Endothelial cell of umbilical vein (primary cell): ENCODE results near the gene SHISA6. TPM values are rescaled to one million over a fixed set of nuclear protein-coding genes. Genes with fewer than 3 reads are reported as not detected.

Experiments used
- Bru-seq: library from RNA; stranded (reverse); fragments of 400-500 nt; gene quantifications from one replicate; lab custom pipeline; 2021; lab: Mats Ljungman, UMichigan
- BruChase-seq, 2 experiments: library from RNA; stranded (reverse); fragments of 400-500 nt; gene quantifications; one replicate each; lab custom pipeline; 2021; lab: Mats Ljungman, UMichigan
- BruUV-seq: library from RNA; stranded (reverse); fragments of 400-500 nt; replicated peaks from 2 replicates; lab custom pipeline; 2021; lab: Mats Ljungman, UMichigan
- CTCF ChIA-PET: fragments of 300-600, 350-600 bp; sonication (Branson Sonifier 250); formaldehyde crosslinking; loops from one replicate; lab custom pipeline; 2021; ENCODE audit warnings: antibody characterized with exemption, inconsistent platforms; lab: Charles Lee
- POLR2A ChIA-PET: fragments of 300-600, 350-600 bp; sonication (Branson Sonifier 250); formaldehyde crosslinking; loops from one replicate; lab custom pipeline; 2021; ENCODE audit warnings: antibody characterized with exemption, inconsistent platforms; lab: Charles Lee
- DNase-seq: peaks from one replicate; pipeline ENCODE4 v3.0.0-alpha.2; 2011; ENCODE audit warnings: low read depth, low spot score
- FAIRE-seq: peaks from 2 replicates; lab custom pipeline; 2011; peaks lifted over from hg19 to GRCh38; lab: Jason Lieb, UNC
- H2AFZ ChIP-seq: 2 replicates; pipeline ENCODE4 v1.6.0; 2012; ENCODE audit warnings: low read depth, low read length, control low read depth, inconsistent platforms
- H3K27ac ChIP-seq: 2 replicates; pipeline ENCODE4 v1.5.1; 2011; ENCODE audit warnings: low read depth, mild to moderate bottlenecking, control low read depth, low read length, moderate library complexity; ENCODE audit not compliant: insufficient read depth
- H3K27me3 ChIP-seq, 2 experiments: 2 replicates each; pipeline versions ENCODE4 v1.6.0 to v1.6.1; 2011; ENCODE audit warnings: low read length in 2 of 2, mixed read lengths in 1 of 2; ENCODE audit not compliant: control insufficient read depth in 2 of 2, insufficient read depth in 2 of 2
- H3K36me3 ChIP-seq, 2 experiments: 2 replicates in 1 of 2; 3 replicates in 1 of 2; pipeline ENCODE4 v1.5.1; 2011; ENCODE audit warnings: low read length in 2 of 2, mild to moderate bottlenecking in 1 of 2, moderate library complexity in 1 of 2; ENCODE audit not compliant: control insufficient read depth in 2 of 2, insufficient read depth in 2 of 2; ENCODE audit errors: extremely low read depth in 1 of 2
- H3K4me1 ChIP-seq: 3 replicates; pipeline ENCODE4 v1.5.1; 2011; ENCODE audit warnings: mild to moderate bottlenecking, low read length; ENCODE audit not compliant: control insufficient read depth, insufficient read depth; ENCODE audit errors: extremely low read depth
- H3K4me2 ChIP-seq: 2 replicates; pipeline ENCODE4 v1.6.1; 2011; ENCODE audit warnings: low read length, control low read depth, mixed read lengths; ENCODE audit not compliant: insufficient read depth
- H3K4me3 ChIP-seq, 3 experiments: fragments of 200-600 bp in 1 of 3; sonication (generic), shearing (Covaris generic) in 1 of 3; replicated peaks in 1 of 3; 2 replicates each; pipeline ENCODE4 v1.5.1; 2011 to 2016; ENCODE audit warnings: control low read depth in 3 of 3, low read length in 3 of 3, mild to moderate bottlenecking in 2 of 3, inconsistent platforms in 1 of 3, low read depth in 1 of 3, moderate library complexity in 1 of 3; ENCODE audit not compliant: insufficient read depth in 1 of 3
- H3K79me2 ChIP-seq: 2 replicates; pipeline ENCODE4 v1.6.0; 2012; ENCODE audit warnings: low read length, inconsistent platforms; ENCODE audit not compliant: control insufficient read depth, insufficient read depth
- H3K9ac ChIP-seq: replicated peaks from 2 replicates; pipeline ENCODE3; 2011; ENCODE audit warnings: low read length, control low read depth; ENCODE audit not compliant: insufficient read depth; ENCODE audit errors: extremely low read depth
- H3K9me1 ChIP-seq: replicated peaks from 3 replicates; pipeline ENCODE4 v1.6.0; 2011; ENCODE audit warnings: mild to moderate bottlenecking, low read length; ENCODE audit not compliant: control insufficient read depth, insufficient read depth; ENCODE audit errors: extremely low read depth
- H3K9me3 ChIP-seq: replicated peaks from 2 replicates; pipeline ENCODE4 v1.5.1; 2012; ENCODE audit warnings: low read length, inconsistent platforms; ENCODE audit not compliant: control insufficient read depth, insufficient read depth
- H4K20me1 ChIP-seq: replicated peaks from 2 replicates; pipeline ENCODE3; 2011; ENCODE audit warnings: mild to moderate bottlenecking, low read length; ENCODE audit not compliant: control insufficient read depth, insufficient read depth; ENCODE audit errors: extremely low read depth
- CTCF ChIP-seq, 2 donors: IDR thresholded peaks; 1 replicate in 1 of 2; 2 replicates in 1 of 2; pipeline ENCODE4 v1.5.1; 2011; ENCODE audit warnings: low read length in 2 of 2, mild to moderate bottlenecking in 2 of 2, moderate library complexity in 2 of 2, control low read depth in 1 of 2, inconsistent platforms in 1 of 2, low read depth in 1 of 2; ENCODE audit not compliant: insufficient read depth in 1 of 2; ENCODE audit errors: extremely low read depth in 1 of 2
- EZH2 ChIP-seq: IDR thresholded peaks from 2 replicates; pipeline ENCODE4 v1.6.1; 2012; ENCODE audit warnings: borderline replicate concordance, low read depth, mild to moderate bottlenecking, moderate library complexity, low read length, inconsistent platforms; ENCODE audit not compliant: severe bottlenecking
- FOS ChIP-seq: IDR thresholded peaks from 2 replicates; pipeline ENCODE4 v1.6.1; 2011; ENCODE audit warnings: mild to moderate bottlenecking, low read length, moderate library complexity, borderline replicate concordance; ENCODE audit not compliant: insufficient read depth
- GATA2 ChIP-seq: IDR thresholded peaks from 2 replicates; pipeline ENCODE4 v1.7.0; 2011; ENCODE audit warnings: low read depth, mild to moderate bottlenecking, moderate library complexity, mixed read lengths, low read length; ENCODE audit not compliant: insufficient read length, insufficient read depth
- JUN ChIP-seq: IDR thresholded peaks from 2 replicates; pipeline ENCODE4 v1.6.1; 2011; ENCODE audit warnings: borderline replicate concordance, low read depth; ENCODE audit not compliant: insufficient read length, insufficient read depth
- MAX ChIP-seq: IDR thresholded peaks from 2 replicates; pipeline ENCODE4 v1.6.1; 2011; ENCODE audit not compliant: insufficient read depth, insufficient read length
- MYC ChIP-seq: IDR thresholded peaks from one replicate; pipeline ENCODE4 v1.6.1; 2011; ENCODE audit warnings: mild to moderate bottlenecking, low read depth, low read length
- POLR2A ChIP-seq: IDR thresholded peaks from 2 replicates; pipeline ENCODE4 v1.6.1; 2012; ENCODE audit warnings: low read depth, mild to moderate bottlenecking, control low read depth, low read length
- POLR2AphosphoS5 ChIP-seq: IDR thresholded peaks from 2 replicates; pipeline ENCODE4 v1.6.1; 2012; ENCODE audit warnings: low read depth, mild to moderate bottlenecking, control low read depth, low read length, moderate library complexity; ENCODE audit not compliant: insufficient read depth
- dilution Hi-C: fragments of 300-500 bp; cut with MboI; formaldehyde crosslinking; loops from one replicate; pipeline ENCODE4 v1.15.0; 2019; ENCODE audit warnings: low sequenced_read_pairs; ENCODE audit not compliant: extremely low pct_ligation_motif_present
- intact Hi-C: fragments of 100-400 bp; cut with micrococcal nuclease; formaldehyde crosslinking; loops from one replicate; pipeline ENCODE4 v1.10.0; 2022
- long read RNA-seq: library from polyadenylated mRNA; stranded (forward); transcript quantifications from one replicate; pipeline ENCODE4 v2.0.0, GENCODE V29; 2021
- polyA minus RNA-seq, 3 experiments: library from RNA; depleted of rRNA, polyadenylated mRNA; stranded (reverse); fragments of >200 nt; gene quantifications; 1 replicate in 1 of 3; 2 replicates in 2 of 3; pipeline ENCODE4 v1.2.3, GENCODE V29; 2011
- polyA plus RNA-seq, 4 experiments: library from polyadenylated mRNA; depleted of rRNA in 3 of 4; stranded (reverse) in 3 of 4; unstranded in 1 of 4; fragments of >200 nt; gene quantifications; 2 replicates each; pipeline versions ENCODE4 v1.2.1 to v1.2.3, GENCODE V29; 2011 to 2012; ENCODE audit warnings: missing spikeins in 1 of 4
- total RNA-seq: library from RNA; stranded (reverse); gene quantifications from 2 replicates; pipeline ENCODE4 v1.2.3, GENCODE V29; 2021

SHISA6 gene
- total RNA-seq (not detected in 2 replicates), polyA plus RNA-seq (not detected in 2 replicates), polyA minus RNA-seq (not detected in 2 replicates), Bru-seq, nascent RNA (percentile 0 among the genes with signal in this experiment), BruChase-seq, experiment 1, labeled RNA remaining after a 6-hour chase (percentile 0 among the genes with signal in this experiment), BruChase-seq, experiment 2, labeled RNA remaining after a 2-hour chase (percentile 0 among the genes with signal in this experiment)
- not detected in 2 replicates for polyA plus RNA-seq (2011; cell fraction: cytosol; rRNA removed)
- not detected in 2 replicates for polyA plus RNA-seq (2011; cell fraction: nucleus; rRNA removed)
- polyA plus RNA-seq (2012), result not detected in 2 replicates
- not detected for polyA minus RNA-seq (2011; cell fraction: cytosol; rRNA and poly(A)+ RNA removed)
- polyA minus RNA-seq (2011; cell fraction: nucleus; rRNA and poly(A)+ RNA removed), result not detected in 2 replicates
- long read RNA-seq, result 0 reads

- no peak for TF ChIP-seq EZH2
- TF ChIP-seq GATA2, result no peak
- no peak for TF ChIP-seq JUN
- no peak for TF ChIP-seq POLR2A
- no peak for TF ChIP-seq MYC
- TF ChIP-seq CTCF (IDR thresholded peaks at IDR 0.05; ENCODE audit: extremely low read depth in 1 of 2, insufficient read depth in 1 of 2, low read depth in 1 of 2, low read length in 2 of 2), result no peak
- no peak for TF ChIP-seq POLR2AphosphoS5
- no peak for TF ChIP-seq FOS
- TF ChIP-seq MAX, result no peak
- no peak within 1 kb of the TSS for H3K9ac ChIP-seq
- H4K20me1 ChIP-seq, result no peaks in the 10 kb centered on the region
- ChIA-PET POLR2A (no interaction called here), CTCF (no interaction called here)
- no peak within 1 kb of the TSS for H3K4me2 ChIP-seq
- no peak within 1 kb of the TSS for H3K4me3 ChIP-seq
- H3K79me2 ChIP-seq, result no peaks in the 10 kb centered on the region
- H3K27me3 ChIP-seq, result peaks cover 0 to 6% of the 10 kb centered on the region in 2 experiments
- intact Hi-C loops (no loop called here), dilution Hi-C loops (no loop called here)
- BruUV-seq, result no TSS peak
- no peaks in the 10 kb centered on the region for H3K36me3 ChIP-seq
- H3K9me1 ChIP-seq, result no peaks in the 10 kb centered on the region
- H3K27ac ChIP-seq, result no peak within 1 kb of the TSS
- DNase-seq, result no peak
- FAIRE-seq, result no peak
- no peak within 1 kb of the TSS for H2AFZ ChIP-seq
- H3K4me1 ChIP-seq, result no peaks in the 10 kb centered on the region
- H3K9me3 ChIP-seq, result peaks cover under 1% of the 10 kb centered on the region
These were observed at the start of gene SHISA6 for GRCh38 chr17:11240841-11241610. Gene SHISA6 (plus strand): TSS chr17:11241213.
